HG03066 (cell line): ENCODE results near the gene TANGO2.

Experiments
- ATAC-seq: cut with Tn5 transposase; IDR thresholded peaks from one replicate; pipeline ENCODE4 v1.9.1; 2021; ENCODE audit warnings: low read depth; ENCODE audit not compliant: unreplicated experiment

The TANGO2 gene

GRCh38 chr22:20039683-20040325 is 18.9 kb downstream of the TANGO2 start:
- no peak for ATAC-seq

GRCh38 chr22:20040327-20041200 is 19.7 kb downstream of the TANGO2 start:
- no peak for ATAC-seq

- no peak for ATAC-seq
These were observed 22.4 kb downstream of the TANGO2 start for GRCh38 chr22:20043057-20043996.

- ATAC-seq, result no peak
These were observed 23.1 kb downstream of the TANGO2 start for GRCh38 chr22:20043997-20044342.

GRCh38 chr22:20044495-20045151 is 23.7 kb downstream of the TANGO2 start:
- no peak for ATAC-seq

- ATAC-seq, result no peak
These were observed 25.8 kb downstream of the TANGO2 start for GRCh38 chr22:20046730-20047129.

- no peak for ATAC-seq
These were observed 31.0 kb downstream of the TANGO2 start for GRCh38 chr22:20051927-20052308.

GRCh38 chr22:20052309-20053259 is 31.7 kb downstream of the TANGO2 start:
- no peak for ATAC-seq

- no peak for ATAC-seq
These were observed 32.6 kb downstream of the TANGO2 start for GRCh38 chr22:20053407-20054033.

- no peak for ATAC-seq
These were observed 33.1 kb downstream of the TANGO2 start for GRCh38 chr22:20054034-20054427.

GRCh38 chr22:20054485-20054884 is 33.6 kb downstream of the TANGO2 start:
- ATAC-seq, result no peak

- ATAC-seq, result no peak
These were observed 34.2 kb downstream of the TANGO2 start for GRCh38 chr22:20055144-20055543.

- no peak for ATAC-seq
These were observed 34.7 kb downstream of the TANGO2 start for GRCh38 chr22:20055654-20056053.

- no peak for ATAC-seq
These were observed 35.3 kb downstream of the TANGO2 start for GRCh38 chr22:20056161-20056560.

- ATAC-seq, result no peak
These were observed 35.9 kb downstream of the TANGO2 start for GRCh38 chr22:20056696-20057386.

- ATAC-seq, result no peak
These were observed 36.8 kb downstream of the TANGO2 start for GRCh38 chr22:20057596-20058268.

- ATAC-seq, result no peak
These were observed 38.3 kb downstream of the TANGO2 start for GRCh38 chr22:20058989-20059770.
